ENCODE data around the gene SYNGR4. TPM values are rescaled to one million over a fixed set of nuclear protein-coding genes. Genes with fewer than 3 reads are reported as not detected.

SYNGR4 gene
- total RNA-seq, 1 experiment from 2014 or later, result not detected

- no peak for ATAC-seq
- no peak for DNase-seq (ENCODE audit: low spot score)
- CTCF ChIA-PET, result interaction anchor here (0.7 to 2.6 kb wide), 6 partner anchors 14 to 522 kb away, joined by 3 to 11 read pairs (median 5); no protein-coding TSS in a partner anchor
- POLR2A ChIA-PET, result no interaction called here
- Mint-ChIP-seq H3K27ac (0 out of 2 replicates have a peak overlapping the region, but pooled peaks have one; percentile 5), H3K9me3 (no peaks in the 10 kb centered on the region), H3K4me3 (no peak overlapping the region), H3K36me3 (no peaks in the 10 kb centered on the region), H3K4me1 (peaks cover 4% of the 10 kb centered on the region; the same call in 1 of the 2 replicates), H3K27me3 (ENCODE audit: low read depth) (no peaks in the 10 kb centered on the region; the same call in 1 of the 2 replicates)
- TF ChIP-seq JAZF1 (CRISPR knock-in tag; IDR thresholded peaks at IDR 0.05), result no peak
- TF ChIP-seq FOXK1 (CRISPR knock-in tag; IDR thresholded peaks at IDR 0.05), result no peak
- no peak for TF ChIP-seq JUN (CRISPR knock-in tag; IDR thresholded peaks at IDR 0.05)
- TF ChIP-seq ZBTB43 (CRISPR knock-in tag; IDR thresholded peaks at IDR 0.05), result no peak
- TF ChIP-seq RORB (CRISPR knock-in tag; IDR thresholded peaks at IDR 0.05), result no peak
- no peak for TF ChIP-seq MAX (CRISPR knock-in tag; IDR thresholded peaks at IDR 0.05)
- no peak for TF ChIP-seq NR3C1 (CRISPR knock-in tag; conservative IDR thresholded peaks at IDR 0.05; ENCODE audit: low read depth)
These were observed 16.1 kb upstream of the SYNGR4 start for GRCh38 chr19:48348045-48348444.

GRCh38 chr19:48348737-48349136 lies 15.4 kb upstream of the SYNGR4 start:
- no peaks in the 10 kb centered on the region for H3K9me3 Mint-ChIP-seq
- H3K36me3 Mint-ChIP-seq, result no peaks in the 10 kb centered on the region
- no peak for ATAC-seq
- ChIA-PET CTCF (interaction anchor here (3.5 kb wide), 1 partner anchor 15 kb away, joined by 52 read pairs; the partner anchor contains the start of genes SYNGR4 and TMEM143), POLR2A (no interaction called here)
- TF ChIP-seq TP53 (CRISPR knock-in tag; IDR thresholded peaks at IDR 0.05), result no peak
- TF ChIP-seq ZNF317 (CRISPR knock-in tag; IDR thresholded peaks at IDR 0.05; ENCODE audit: borderline replicate concordance, low read depth), result no peak
- no peak for TF ChIP-seq OVOL2 (CRISPR knock-in tag; IDR thresholded peaks at IDR 0.05; ENCODE audit: borderline replicate concordance)
- TF ChIP-seq E2F1 (CRISPR knock-in tag; IDR thresholded peaks at IDR 0.05), result no peak
- no peak for TF ChIP-seq ZNF396 (CRISPR knock-in tag; IDR thresholded peaks at IDR 0.05; ENCODE audit: borderline replicate concordance)
- peak; percentile 50; the same call in 1 of the 2 replicates for TF ChIP-seq ZNF121 (CRISPR knock-in tag; IDR thresholded peaks at IDR 0.05)
- H3K27ac Mint-ChIP-seq, result no peak overlapping the region
- H3K27me3 Mint-ChIP-seq (ENCODE audit: low read depth), result no peaks in the 10 kb centered on the region; the same call in 1 of the 2 replicates
- DNase-seq (ENCODE audit: low spot score), result no peak
- no peak overlapping the region for H3K4me3 Mint-ChIP-seq
- H3K4me1 Mint-ChIP-seq, result peaks cover 4% of the 10 kb centered on the region; the same call in 1 of the 2 replicates

- no peaks in the 10 kb centered on the region for H3K36me3 Mint-ChIP-seq
- CTCF ChIA-PET, result interaction anchor here (0.5 to 3.5 kb wide), 34 partner anchors 8 to 258 kb away, joined by 3 to 52 read pairs (median 4); partner anchors contain the start of genes EMP3, GRIN2D, GRWD1 and KDELR1
- H3K9me3 Mint-ChIP-seq, result no peaks in the 10 kb centered on the region
- POLR2A ChIA-PET, result interaction anchor here (0.7 to 1.0 kb wide), 2 partner anchors 12 to 247 kb away, joined by 3 to 11 read pairs; partner anchors contain the start of gene TMEM143
- no peak for ATAC-seq
- H3K4me1 Mint-ChIP-seq, result peaks cover 7% of the 10 kb centered on the region; the same call in 1 of the 2 replicates
- H3K27me3 Mint-ChIP-seq (ENCODE audit: low read depth), result no peaks in the 10 kb centered on the region; the same call in 1 of the 2 replicates
- no peak overlapping the region for H3K4me3 Mint-ChIP-seq
- H3K27ac Mint-ChIP-seq, result no peak overlapping the region
- DNase-seq (ENCODE audit: low spot score), result no peak
- TF ChIP-seq USF1 (CRISPR knock-in tag; IDR thresholded peaks at IDR 0.05), result no peak
- no peak for TF ChIP-seq JUN (CRISPR knock-in tag; IDR thresholded peaks at IDR 0.05)
- no peak for TF ChIP-seq JAZF1 (CRISPR knock-in tag; IDR thresholded peaks at IDR 0.05)
- TF ChIP-seq ZNF138 (CRISPR knock-in tag; conservative IDR thresholded peaks at IDR 0.05), result no peak
- TF ChIP-seq CREB1 (CRISPR knock-in tag; IDR thresholded peaks at IDR 0.05), result no peak
- no peak for TF ChIP-seq ZNF317 (CRISPR knock-in tag; IDR thresholded peaks at IDR 0.05; ENCODE audit: borderline replicate concordance, low read depth)
- no peak for TF ChIP-seq STAT6 (CRISPR knock-in tag; conservative IDR thresholded peaks at IDR 0.05; ENCODE audit: low read depth)
- no peak for TF ChIP-seq FOXP4 (CRISPR knock-in tag; IDR thresholded peaks at IDR 0.05)
- no peak for TF ChIP-seq NFATC4 (CRISPR knock-in tag; IDR thresholded peaks at IDR 0.05)
- no peak for TF ChIP-seq SMAD3 (CRISPR knock-in tag; IDR thresholded peaks at IDR 0.05; ENCODE audit: borderline replicate concordance)
- TF ChIP-seq USF2 (CRISPR knock-in tag; IDR thresholded peaks at IDR 0.05), result no peak
These were observed 13.3 kb upstream of the SYNGR4 start for GRCh38 chr19:48350856-48351255.

Data from WTC11 (cell line).